ENCODE measurements around the gene ORC6. TPM values are rescaled to one million over a fixed set of nuclear protein-coding genes. Genes with fewer than 3 reads are reported as not detected.

ORC6 gene, protein sequence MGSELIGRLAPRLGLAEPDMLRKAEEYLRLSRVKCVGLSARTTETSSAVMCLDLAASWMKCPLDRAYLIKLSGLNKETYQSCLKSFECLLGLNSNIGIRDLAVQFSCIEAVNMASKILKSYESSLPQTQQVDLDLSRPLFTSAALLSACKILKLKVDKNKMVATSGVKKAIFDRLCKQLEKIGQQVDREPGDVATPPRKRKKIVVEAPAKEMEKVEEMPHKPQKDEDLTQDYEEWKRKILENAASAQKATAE
- total RNA-seq = 9.0 TPM

GRCh38 chr16:46689365-46690280 lies at the start of gene ORC6:
ORC6 (plus strand) TSS chr16:46689659; CDS start chr16:46689706, 47 bp downstream.

GRCh38 chr16:46688654-46689364 lies 650 bp upstream of the ORC6 start, which contains the start of gene VPS35:
VPS35 (minus strand) TSS chr16:46689178; CDS start chr16:46689133, 45 bp downstream.

Other genes with a start within 250 kb of the ORC6 start
- 4.6 TPM for gene SHCBP1, start 68.3 kb upstream of the ORC6 start, total RNA-seq
- gene VPS35, start 481 bp upstream of the ORC6 start, total RNA-seq = 172 TPM
- 5.5 TPM for gene MYLK3, start 58.7 kb downstream of the ORC6 start, total RNA-seq
- gene C16orf87, start 141.5 kb downstream of the ORC6 start, total RNA-seq = 32.8 TPM
- 23.1 TPM for gene GPT2, start 194.7 kb downstream of the ORC6 start, total RNA-seq

All from diencephalon (tissue), 1 donor.